Measurements from ENCODE around the gene APOL3.
A peak's percentile ranks its signal among the peaks of the same experiment; 100 is the strongest.
"Not testable (repeated sequence)": the region's sequence is repeated elsewhere in the genome, so short reads cannot be mapped to it uniquely, and the experiment has no call there.

APOL3 gene

DNA sequence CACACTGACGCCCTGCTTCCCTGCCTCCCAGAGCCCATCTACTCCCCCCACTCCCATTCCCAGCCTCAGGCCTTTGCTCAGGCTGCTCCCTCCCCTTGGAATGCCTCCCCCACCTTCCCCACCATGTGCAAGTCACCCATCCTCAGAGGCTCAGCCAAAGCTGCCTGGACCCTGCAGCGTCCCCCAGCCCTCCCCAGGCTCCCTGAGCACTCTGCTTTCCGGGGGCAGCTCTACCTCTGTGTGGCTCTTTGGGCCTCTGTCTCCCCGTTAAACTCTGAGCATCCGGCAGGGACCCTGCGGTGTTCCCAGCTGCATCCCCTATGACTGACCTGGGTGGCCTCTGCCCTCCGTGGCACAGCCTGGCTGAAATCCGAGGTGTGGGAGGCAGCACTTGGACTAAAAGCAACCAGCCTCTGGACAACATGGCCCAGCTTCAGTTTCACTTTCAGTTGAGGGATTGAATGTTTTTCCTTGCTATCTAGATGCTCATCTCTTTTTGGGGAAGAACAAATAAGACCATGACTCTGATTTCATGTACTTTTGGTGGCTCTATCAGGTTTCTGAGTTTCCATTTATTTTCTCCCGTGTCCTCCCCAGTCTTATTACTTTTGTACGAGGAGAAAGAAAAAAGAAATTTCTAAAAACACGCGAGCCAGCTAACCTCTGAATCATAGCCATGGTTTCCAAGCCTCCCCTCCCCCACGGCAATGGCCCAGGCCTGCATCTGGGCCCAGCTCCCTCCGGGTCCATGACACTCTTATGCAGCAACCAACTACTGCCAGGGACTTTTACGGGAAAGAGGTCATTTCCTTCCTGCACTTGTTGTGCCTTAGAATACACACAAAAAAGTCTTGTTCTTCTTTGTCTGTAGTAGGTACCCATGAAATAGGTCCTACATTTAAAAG lies 3.8 kb downstream of the APOL3 start:
- DNase-seq (ENCODE audit: low spot score), result no peak

DNA sequence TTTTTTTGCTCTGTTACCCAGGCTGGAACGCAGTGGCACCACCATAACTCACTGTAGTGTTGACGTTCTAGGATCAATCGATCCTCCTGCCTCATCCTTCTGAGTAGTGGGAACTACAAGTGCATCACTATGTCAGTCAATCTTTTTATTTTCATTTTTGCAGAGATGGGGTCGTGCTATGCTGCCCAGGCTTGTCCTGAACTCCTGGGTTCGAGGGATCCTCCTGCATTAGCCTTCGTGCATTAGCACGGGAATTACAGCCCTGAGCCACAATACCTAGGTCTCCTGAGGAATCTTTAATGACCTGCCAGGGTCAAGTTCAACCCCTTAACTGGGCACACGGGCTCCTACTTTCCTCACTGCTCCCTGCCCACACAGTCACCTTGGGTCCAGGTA lies 4.4 kb downstream of the APOL3 start:
- no peak for DNase-seq (ENCODE audit: low spot score)

- no peak for DNase-seq (ENCODE audit: low spot score)
These were observed 4.9 kb downstream of the APOL3 start for GRCh38 chr22:36155702-36156101.

DNA sequence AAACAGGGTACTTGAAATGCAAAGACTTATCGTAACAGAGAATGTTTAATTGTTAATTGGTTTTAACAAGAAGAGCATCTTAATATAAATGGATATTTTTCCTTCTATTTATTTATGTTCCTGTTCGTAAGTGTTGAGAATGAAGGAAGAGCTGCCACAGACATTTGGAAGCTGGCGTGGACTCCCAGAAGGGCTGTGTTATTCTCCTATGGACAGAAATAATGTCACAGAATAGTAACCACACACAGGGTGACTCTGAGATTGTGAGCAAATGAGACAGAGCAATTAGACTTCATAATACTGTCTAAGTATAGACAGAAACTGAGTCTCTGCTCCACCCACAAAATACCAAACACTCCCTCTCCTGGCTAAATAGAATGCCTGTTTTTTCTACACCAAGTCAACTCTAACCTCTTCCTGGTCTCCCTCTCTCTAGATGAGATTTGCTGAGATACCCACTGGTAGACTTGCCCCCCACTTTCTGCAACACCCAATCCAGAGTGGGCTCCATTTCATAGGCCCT lies 6.1 kb downstream of the APOL3 start:
- DNase-seq (ENCODE audit: low spot score), result no peak

- peak; percentile 40 for DNase-seq (ENCODE audit: low spot score)
These were observed 6.8 kb downstream of the APOL3 start for GRCh38 chr22:36153501-36154422.

- DNase-seq (ENCODE audit: low spot score), result peak; percentile 12
These were observed 7.7 kb downstream of the APOL3 start for GRCh38 chr22:36152821-36153220.

DNA sequence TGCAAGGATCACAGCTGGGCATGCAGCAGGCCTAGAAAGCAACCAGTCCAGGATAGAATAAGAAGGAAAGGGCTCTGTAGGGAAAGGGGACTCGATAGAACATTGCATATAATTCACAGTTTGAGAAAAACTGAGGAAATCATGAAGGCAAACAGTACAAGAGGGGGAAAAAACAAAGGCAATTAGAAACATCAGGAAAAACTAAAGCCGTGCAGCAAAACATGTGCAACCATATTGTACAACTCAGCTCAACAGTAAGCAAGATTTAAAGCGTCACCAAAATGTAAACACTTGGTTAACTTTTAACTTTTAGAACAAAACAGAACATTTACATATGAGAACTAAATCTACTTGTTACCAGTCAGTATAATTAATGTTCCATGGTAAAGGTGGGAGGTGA lies 8.5 kb downstream of the APOL3 start:
- no peak for DNase-seq (ENCODE audit: low spot score)

GRCh38 chr22:36151006-36151595 lies 9.5 kb downstream of the APOL3 start:
- DNase-seq (ENCODE audit: low spot score), result no peak

DNA sequence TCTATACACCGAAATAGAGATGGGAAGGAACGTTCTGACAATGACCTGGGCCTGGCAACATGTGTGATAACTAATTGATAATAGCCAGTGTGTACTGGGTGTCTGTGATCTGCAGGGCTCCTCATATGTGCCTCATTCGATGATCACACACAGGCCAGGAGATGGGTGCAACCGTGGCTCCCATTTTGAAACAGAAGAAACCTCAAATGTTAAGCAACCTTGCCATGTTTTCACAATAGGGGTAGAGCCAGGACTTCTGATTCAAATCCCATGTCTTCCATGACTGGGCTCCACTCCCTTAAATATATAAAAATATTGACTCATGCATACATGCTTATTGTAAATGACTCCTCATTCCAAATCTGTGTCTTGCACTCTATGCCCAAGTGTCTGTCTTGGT lies 11.1 kb downstream of the APOL3 start:
- DNase-seq (ENCODE audit: low spot score), result no peak

DNA sequence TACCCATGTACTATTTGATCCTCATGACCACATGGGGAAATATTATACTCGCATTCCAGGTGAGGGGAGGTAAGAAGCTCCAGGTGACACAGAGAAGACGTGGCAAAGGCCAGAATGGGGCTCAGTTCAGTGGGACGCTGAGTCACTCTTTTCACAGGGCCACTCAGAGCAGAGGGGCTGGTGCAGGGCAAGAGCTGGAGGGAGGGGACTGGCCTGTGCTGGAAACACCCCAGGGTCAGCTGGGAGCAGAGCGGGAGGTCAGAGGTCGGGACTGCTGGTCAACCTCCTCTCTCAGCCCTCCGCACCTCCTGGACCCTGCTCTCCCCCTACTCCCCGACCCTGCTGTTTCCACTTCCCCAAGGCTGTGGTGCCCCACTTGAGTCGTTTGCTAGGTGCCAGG lies 12.1 kb downstream of the APOL3 start:
- no peak for DNase-seq (ENCODE audit: low spot score)

- no peak for DNase-seq (ENCODE audit: low spot score)
These were observed 13.3 kb downstream of the APOL3 start for GRCh38 chr22:36147196-36147791.

DNA sequence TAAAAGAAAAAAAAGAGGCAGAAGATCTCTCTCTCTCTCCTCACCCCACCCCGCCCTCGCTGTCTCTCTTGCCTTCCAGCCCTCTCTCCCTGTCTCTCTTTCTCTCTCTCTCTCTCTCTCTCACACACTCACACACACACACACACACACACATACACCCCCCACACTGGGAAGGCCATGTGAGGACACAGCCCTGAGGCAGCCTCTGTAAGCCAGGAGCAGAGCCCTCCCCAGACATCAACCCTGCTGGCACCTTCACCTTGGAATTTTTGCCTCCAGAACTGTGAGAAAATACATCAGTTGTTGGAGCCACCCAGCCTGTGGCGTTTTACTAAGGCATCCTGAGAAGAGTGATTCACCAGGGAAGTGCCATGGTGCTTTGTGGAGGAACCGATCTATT lies 14.7 kb downstream of the APOL3 start:
- no peak for DNase-seq (ENCODE audit: low spot score)

DNA sequence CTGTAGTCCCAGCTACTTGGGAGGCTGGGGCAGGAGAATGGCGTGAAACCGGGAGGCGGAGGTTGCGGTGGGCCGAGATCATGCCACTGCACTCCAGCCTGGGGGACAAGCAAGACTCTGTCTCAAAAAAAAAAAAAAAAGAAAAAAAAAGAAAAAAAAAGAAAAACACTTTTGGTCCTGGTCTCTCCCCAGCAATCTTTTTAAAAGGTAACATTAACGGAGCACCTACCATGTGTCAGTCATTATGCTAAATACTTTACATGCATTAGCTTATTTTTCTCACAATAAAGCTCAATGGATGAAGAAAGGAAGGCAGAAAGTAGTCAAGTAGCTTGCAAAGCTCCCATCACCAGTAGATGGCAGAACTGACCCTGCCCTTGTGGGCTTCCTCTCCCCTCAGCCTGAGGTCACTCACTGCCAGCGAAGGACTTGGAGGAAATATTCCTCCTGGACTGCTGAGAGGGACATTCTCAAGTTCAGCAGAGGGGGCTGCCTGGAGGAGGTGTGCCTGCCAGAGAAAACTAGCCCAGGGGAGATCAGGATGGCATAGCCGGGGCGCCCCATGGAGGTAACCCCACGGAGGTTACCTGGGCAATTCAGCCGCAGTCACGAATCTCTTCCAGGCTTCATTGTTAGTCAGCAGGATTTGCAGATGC lies 15.5 kb downstream of the APOL3 start:
- no peak for DNase-seq (ENCODE audit: low spot score)

- no peak for DNase-seq (ENCODE audit: low spot score)
These were observed 16.6 kb downstream of the APOL3 start for GRCh38 chr22:36143956-36144355.

GRCh38 chr22:36143066-36143815 lies 17.3 kb downstream of the APOL3 start:
- DNase-seq (ENCODE audit: low spot score), result no peak

- no peak for DNase-seq (ENCODE audit: low spot score)
These were observed 19.1 kb downstream of the APOL3 start for GRCh38 chr22:36141481-36141880.

DNA sequence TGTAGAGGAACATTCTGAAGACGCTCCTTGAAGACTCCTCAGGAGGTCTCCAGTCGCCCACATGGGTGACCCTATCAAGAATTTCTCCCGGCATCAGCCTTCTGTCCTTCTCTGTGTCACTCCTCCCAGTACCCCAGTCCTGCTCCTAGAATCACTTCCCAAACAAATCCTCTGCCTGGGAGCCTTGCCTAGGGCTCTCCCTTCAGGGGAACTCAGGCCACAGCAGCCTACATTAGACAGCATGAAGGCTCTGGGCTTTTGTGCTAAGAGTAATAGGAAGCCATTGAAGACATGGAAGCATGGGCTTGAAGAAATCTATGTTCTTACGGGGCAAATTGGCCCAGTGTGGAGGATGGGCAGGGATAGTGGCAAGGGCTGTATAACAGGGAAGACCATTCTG lies 21.8 kb downstream of the APOL3 start:
- DNase-seq (ENCODE audit: low spot score), result not testable (repeated sequence)

DNA sequence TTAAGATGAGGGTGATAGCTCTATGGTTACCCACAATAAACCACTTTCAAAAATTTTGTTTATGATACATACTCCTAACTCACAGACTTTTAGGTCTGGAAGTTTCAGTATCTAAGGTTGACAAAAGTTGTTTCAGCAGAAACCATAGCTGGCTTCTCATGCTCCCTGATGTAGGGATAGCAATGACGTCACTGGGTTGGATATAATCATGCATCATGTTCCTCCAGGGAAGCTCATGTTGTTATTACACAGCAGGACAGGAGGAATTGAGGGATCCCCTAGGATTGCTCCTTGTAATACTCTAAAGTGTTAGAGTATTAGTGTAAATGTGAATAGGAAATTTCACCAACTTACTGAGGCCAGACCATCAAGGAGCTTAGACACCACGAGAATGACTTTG lies 23.6 kb downstream of the APOL3 start:
- DNase-seq (ENCODE audit: low spot score), result no peak

- no peak for DNase-seq (ENCODE audit: low spot score)
These were observed 24.1 kb downstream of the APOL3 start for GRCh38 chr22:36136475-36136874.

- no peak for DNase-seq (ENCODE audit: low spot score)
These were observed 25.1 kb downstream of the APOL3 start for GRCh38 chr22:36135306-36135980.
